ENCODE data around the gene PDIA2.
"Not testable (repeated sequence)": the region's sequence is repeated elsewhere in the genome, so short reads cannot be mapped to it uniquely, and the experiment has no call there.

PDIA2 gene

GRCh38 chr16:283033-283805 is at the start of gene PDIA2:
Gene PDIA2, plus strand, starts transcription at chr16:283164. Its CDS starts 6 bp downstream, at chr16:283170.
- H3K4me3 ChIP-seq (ENCODE audit: low read depth, low read length): no peak within 1 kb of the TSS
- DNase-seq (ENCODE audit: low read depth): no peak

- H3K4me3 ChIP-seq (ENCODE audit: low read depth, low read length): peak within 1 kb of the TSS; percentile 96
- peak; percentile 66 for DNase-seq (ENCODE audit: low read depth)
Observed at GRCh38 chr16:234468-235305, 48.3 kb upstream of the PDIA2 start, which contains the start of gene FAM234A. Gene FAM234A, plus strand, starts transcription at chr16:234821. Its CDS starts 19,593 bp downstream, at chr16:254414.

- no peak for DNase-seq (ENCODE audit: low read depth)
- no peak overlapping the region for H3K4me3 ChIP-seq (ENCODE audit: low read depth, low read length)
Observed at GRCh38 chr16:239948-240277, 43.1 kb upstream of the PDIA2 start.

GRCh38 chr16:240559-240958 is 42.4 kb upstream of the PDIA2 start:
- H3K4me3 ChIP-seq (ENCODE audit: low read depth, low read length): no peak overlapping the region
- no peak for DNase-seq (ENCODE audit: low read depth)

GRCh38 chr16:242281-242680 is 40.7 kb upstream of the PDIA2 start:
- H3K4me3 ChIP-seq (ENCODE audit: low read depth, low read length): no peak overlapping the region
- DNase-seq (ENCODE audit: low read depth): no peak

- no peak for DNase-seq (ENCODE audit: low read depth)
- H3K4me3 ChIP-seq (ENCODE audit: low read depth, low read length): no peak overlapping the region
Observed at GRCh38 chr16:243348-243747, 39.6 kb upstream of the PDIA2 start.

GRCh38 chr16:245105-245504 is 37.9 kb upstream of the PDIA2 start:
- no peak overlapping the region for H3K4me3 ChIP-seq (ENCODE audit: low read depth, low read length)
- no peak for DNase-seq (ENCODE audit: low read depth)

- DNase-seq (ENCODE audit: low read depth): no peak
Observed at GRCh38 chr16:247027-247426, 35.9 kb upstream of the PDIA2 start.

GRCh38 chr16:249431-249830 is 33.5 kb upstream of the PDIA2 start:
- H3K4me3 ChIP-seq (ENCODE audit: low read depth, low read length): no peak overlapping the region
- DNase-seq (ENCODE audit: low read depth): no peak

More at GRCh38 chr16:247027-247426, 35.9 kb upstream of the PDIA2 start:
- H3K4me3 ChIP-seq (ENCODE audit: low read depth, low read length): no peak overlapping the region

GRCh38 chr16:252366-253337 is 30.3 kb upstream of the PDIA2 start:
- no peak for DNase-seq (ENCODE audit: low read depth)
- H3K4me3 ChIP-seq (ENCODE audit: low read depth, low read length): no peak overlapping the region

GRCh38 chr16:253833-254232 is 29.1 kb upstream of the PDIA2 start:
- DNase-seq (ENCODE audit: low read depth): no peak
- H3K4me3 ChIP-seq (ENCODE audit: low read depth, low read length): no peak overlapping the region

- DNase-seq (ENCODE audit: low read depth): no peak
Observed at GRCh38 chr16:254461-254860, 28.5 kb upstream of the PDIA2 start.

GRCh38 chr16:255183-255582 is 27.8 kb upstream of the PDIA2 start:
- H3K4me3 ChIP-seq (ENCODE audit: low read depth, low read length): no peak overlapping the region
- no peak for DNase-seq (ENCODE audit: low read depth)

More at GRCh38 chr16:254461-254860, 28.5 kb upstream of the PDIA2 start:
- H3K4me3 ChIP-seq (ENCODE audit: low read depth, low read length): no peak overlapping the region

- DNase-seq (ENCODE audit: low read depth): not testable (repeated sequence)
Observed at GRCh38 chr16:258091-258490, 24.9 kb upstream of the PDIA2 start.

GRCh38 chr16:259226-259625 is 23.7 kb upstream of the PDIA2 start:
- no peak for DNase-seq (ENCODE audit: low read depth)
- H3K4me3 ChIP-seq (ENCODE audit: low read depth, low read length): no peak overlapping the region

More at GRCh38 chr16:258091-258490, 24.9 kb upstream of the PDIA2 start:
- not testable (repeated sequence) for H3K4me3 ChIP-seq (ENCODE audit: low read depth, low read length)

- DNase-seq (ENCODE audit: low read depth): no peak
Observed at GRCh38 chr16:259814-260253, 23.1 kb upstream of the PDIA2 start.

GRCh38 chr16:260326-260725 is 22.6 kb upstream of the PDIA2 start:
- H3K4me3 ChIP-seq (ENCODE audit: low read depth, low read length): no peak overlapping the region
- no peak for DNase-seq (ENCODE audit: low read depth)

More at GRCh38 chr16:259814-260253, 23.1 kb upstream of the PDIA2 start:
- H3K4me3 ChIP-seq (ENCODE audit: low read depth, low read length): no peak overlapping the region

- H3K4me3 ChIP-seq (ENCODE audit: low read depth, low read length): no peak overlapping the region
- no peak for DNase-seq (ENCODE audit: low read depth)
Observed at GRCh38 chr16:261031-261691, 21.8 kb upstream of the PDIA2 start.

Data from skeletal muscle cell (primary cell).